Neural cell (in vitro differentiated cells): Measurements from ENCODE around the gene CRX.

Source experiments
- CTCF ChIP-seq: fragments of 450-650 bp; IDR thresholded peaks from 2 replicates; pipeline ENCODE4 v1.5.1; 2014; ENCODE audit warnings: antibody characterized with exemption, mild to moderate bottlenecking, moderate library complexity; ENCODE audit not compliant: poor library complexity, severe bottlenecking
- EP300 ChIP-seq: fragments of 450-650 bp; conservative IDR thresholded peaks from 2 replicates; pipeline ENCODE4 v1.6.1; 2014; ENCODE audit warnings: antibody characterized with exemption, mild to moderate bottlenecking, moderate library complexity; ENCODE audit not compliant: poor library complexity, severe bottlenecking
- EZH2 ChIP-seq: fragments of 200-600, 300-800 bp; shearing (Covaris generic), sonication (generic); IDR thresholded peaks from 2 replicates; pipeline ENCODE4 v1.6.1; 2014; ENCODE audit warnings: antibody characterized with exemption, low read length, borderline replicate concordance, mild to moderate bottlenecking; ENCODE audit not compliant: insufficient read depth, poor library complexity, severe bottlenecking
- MXI1 ChIP-seq: fragments of 450-650 bp; conservative IDR thresholded peaks from 2 replicates; pipeline ENCODE4 v1.6.1; 2014; ENCODE audit warnings: antibody characterized with exemption, mild to moderate bottlenecking; ENCODE audit not compliant: poor library complexity, severe bottlenecking
- POLR2AphosphoS5 ChIP-seq: IDR thresholded peaks from 2 replicates; pipeline ENCODE4 v1.6.1; 2012
- RAD21 ChIP-seq: fragments of 450-650 bp; conservative IDR thresholded peaks from 2 replicates; pipeline ENCODE4 v1.6.1; 2014; ENCODE audit warnings: antibody characterized with exemption, mild to moderate bottlenecking, moderate library complexity
- REST ChIP-seq: IDR thresholded peaks from 2 replicates; pipeline ENCODE4 v1.6.1; 2012; ENCODE audit warnings: borderline replicate concordance
- TAF1 ChIP-seq: IDR thresholded peaks from 2 replicates; pipeline ENCODE4 v1.6.1; 2012; ENCODE audit warnings: low read depth

- TF ChIP-seq POLR2AphosphoS5 (no peak), EP300 (no peak), CTCF (no peak), MXI1 (no peak), EZH2 (no peak), TAF1 (no peak), REST (no peak), RAD21 (no peak)
These were observed 16.4 kb upstream of the CRX start for GRCh38 chr19:47805313-47805712.
